CD4-positive, alpha-beta T cell treated with Interleukin-15 for 4 hours (primary cell): Measurements from ENCODE around the gene GRHL1.
"Not testable (repeated sequence)": the region's sequence is repeated elsewhere in the genome, so short reads cannot be mapped to it uniquely, and the experiment has no call there.

Experiments
- DNase-seq: peaks from one replicate; pipeline ENCODE4 v3.0.0-alpha.2; 2020; ENCODE audit warnings: low spot score

Gene GRHL1

GRCh38 chr2:9951522-9952285, at the start of gene GRHL1:
Gene GRHL1, plus strand, starts transcription at chr2:9951693. Its CDS starts 141 bp downstream, at chr2:9951834.
- peak; percentile 92 for DNase-seq

GRCh38 chr2:9905413-9905812, 46.1 kb upstream of the GRHL1 start:
- DNase-seq = no peak

DNA sequence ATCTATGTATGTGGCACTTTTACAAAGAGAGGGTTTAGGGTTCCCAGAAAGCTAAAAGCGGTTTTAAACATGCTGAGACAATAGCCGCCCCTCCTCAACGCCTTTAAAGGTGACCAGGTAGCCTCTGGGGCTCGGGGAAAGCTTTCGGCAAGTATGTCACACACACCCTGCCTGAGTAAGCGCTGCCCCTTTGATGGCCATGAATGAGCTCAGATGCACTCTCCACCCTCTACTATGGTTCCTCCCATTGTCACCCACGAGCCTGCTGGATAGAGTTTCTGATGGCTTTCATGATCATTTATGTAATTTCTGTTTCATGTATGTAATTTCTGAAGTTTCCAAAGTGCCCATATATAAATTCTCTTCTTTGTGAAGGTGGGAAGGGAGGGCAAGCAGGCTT, 44.1 kb upstream of the GRHL1 start:
- DNase-seq = no peak

- no peak for DNase-seq
Measured at GRCh38 chr2:9908639-9909038, 42.9 kb upstream of the GRHL1 start.

DNA sequence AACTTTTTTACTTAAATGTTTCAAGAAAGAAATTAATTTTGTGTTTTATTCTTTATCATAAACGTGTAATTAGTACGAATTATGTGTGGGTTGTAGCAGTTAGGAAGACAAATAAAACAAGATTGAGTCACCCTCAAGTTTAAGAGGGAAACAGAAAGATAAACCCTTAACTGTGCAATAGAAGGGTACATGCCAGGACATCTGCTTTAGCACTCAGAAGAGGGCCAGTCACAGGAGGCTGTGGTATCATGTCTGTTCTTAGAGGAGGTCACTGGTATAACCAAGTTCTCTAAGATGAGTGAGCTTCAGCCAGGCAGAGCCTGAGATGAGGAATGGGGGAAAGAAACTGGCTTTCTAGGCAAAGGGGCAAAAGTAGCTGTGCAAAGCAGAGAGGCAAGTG, 42.4 kb upstream of the GRHL1 start:
- no peak for DNase-seq

DNA sequence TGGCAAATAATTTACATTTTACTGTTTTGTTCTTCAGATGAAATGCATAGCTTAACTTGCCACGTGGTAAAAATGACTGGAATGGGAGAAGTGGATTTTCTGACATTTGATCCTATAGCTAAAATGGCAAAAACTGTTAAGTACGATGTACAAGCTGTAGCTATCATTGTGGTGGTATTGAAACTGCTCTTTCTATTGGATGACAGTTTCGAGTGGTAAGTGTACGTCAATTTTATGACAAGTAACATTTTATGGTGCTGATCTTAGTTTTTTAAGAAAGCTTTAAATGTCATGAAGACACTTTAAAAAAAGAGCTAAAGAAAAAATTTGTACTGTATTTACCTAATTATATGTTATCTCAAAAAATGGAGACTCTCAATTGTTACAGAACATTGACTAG, 40.8 kb upstream of the GRHL1 start:
- no peak for DNase-seq

DNA sequence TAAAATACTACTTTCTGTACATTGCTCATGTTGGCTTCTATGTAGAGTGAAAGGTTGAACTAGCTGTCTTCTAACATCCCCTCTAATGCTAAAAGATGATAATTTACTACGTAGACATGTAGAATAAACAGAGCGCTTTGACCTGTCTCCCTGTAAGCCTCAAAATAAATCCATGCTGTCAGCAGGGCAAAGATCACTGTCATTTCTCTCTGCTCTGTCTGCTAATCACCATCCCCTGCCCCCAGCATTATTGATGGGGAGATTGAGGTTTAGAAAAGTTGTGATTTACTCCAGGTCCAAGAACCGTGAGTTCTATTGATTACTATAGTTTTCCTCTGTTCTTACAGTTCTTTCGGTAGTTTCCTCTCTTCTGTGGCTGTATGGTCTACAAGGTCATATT, 39.0 kb upstream of the GRHL1 start:
- DNase-seq = no peak

DNA sequence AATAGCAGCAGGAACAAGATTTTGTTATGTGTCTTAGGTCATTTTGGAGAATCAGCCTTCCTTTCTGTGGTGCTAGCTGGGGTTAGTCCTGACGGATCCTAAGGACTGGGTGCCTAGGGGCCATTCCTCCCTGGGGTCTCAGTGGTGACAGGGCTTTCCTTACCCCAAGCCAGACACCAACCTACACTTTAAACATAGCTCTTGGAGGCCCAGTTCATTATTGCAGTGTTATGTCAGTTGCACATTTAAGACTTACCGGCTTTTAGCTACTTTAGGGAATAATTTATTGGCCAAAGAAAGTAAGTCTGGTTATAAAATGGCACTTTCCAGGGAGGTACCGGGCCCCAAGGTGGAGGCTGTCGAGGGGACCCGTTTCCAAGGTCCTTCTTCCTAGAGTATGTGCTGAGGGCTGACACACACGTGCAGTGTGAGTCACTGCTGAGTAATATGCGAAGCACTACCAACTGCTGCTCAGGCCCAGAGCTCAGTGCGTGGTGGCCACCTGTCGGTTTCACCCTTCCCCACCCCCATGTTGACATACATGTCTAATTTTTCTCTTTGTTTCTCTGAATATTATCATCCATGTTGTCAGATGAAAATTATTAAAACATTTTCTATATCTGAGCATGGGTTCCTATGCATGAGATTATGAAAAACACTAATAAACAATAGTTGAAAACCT, 37.0 kb upstream of the GRHL1 start:
- peak; percentile 13 for DNase-seq

GRCh38 chr2:9918275-9918674, 33.2 kb upstream of the GRHL1 start:
- no peak for DNase-seq

DNA sequence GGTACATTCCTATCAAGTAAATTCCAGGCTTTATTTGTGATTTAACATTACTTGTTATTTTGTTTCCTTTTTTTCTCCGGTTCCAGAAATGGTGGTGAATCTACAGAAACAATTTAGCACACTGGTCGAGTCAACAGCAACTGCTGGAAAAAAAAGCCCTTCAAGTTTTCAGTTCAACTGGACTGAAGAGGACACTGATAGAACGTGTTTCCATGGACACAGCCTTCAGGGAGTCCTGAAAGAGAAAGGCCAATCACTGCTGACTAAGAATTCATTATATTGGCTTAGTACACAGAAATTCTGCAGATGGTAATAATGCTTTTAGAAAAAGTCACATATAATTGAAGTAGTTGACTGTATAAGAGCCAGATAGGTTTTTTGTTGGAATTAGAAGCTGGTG, 32.0 kb upstream of the GRHL1 start:
- no peak for DNase-seq

DNA sequence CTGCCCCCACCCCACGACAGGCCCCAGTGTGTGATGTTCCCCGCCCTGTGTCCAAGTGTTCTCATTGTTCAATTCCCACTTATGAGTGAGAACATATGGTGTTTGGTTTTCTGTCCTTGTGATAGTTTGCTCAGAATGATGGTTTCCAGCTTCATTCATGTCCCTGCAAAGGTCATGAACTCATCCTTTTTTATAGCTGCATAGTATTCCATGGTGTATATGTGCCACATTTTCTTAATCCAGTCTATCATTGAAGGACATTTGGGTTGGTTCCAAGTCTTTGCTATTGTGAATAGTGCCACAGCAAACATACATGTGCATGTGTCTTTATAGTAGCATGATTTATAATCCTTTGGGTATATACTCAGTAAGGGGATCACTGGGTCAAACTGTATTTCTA, 24.5 kb upstream of the GRHL1 start:
- not testable (repeated sequence) for DNase-seq

GRCh38 chr2:9937258-9937657, 14.2 kb upstream of the GRHL1 start:
- no peak for DNase-seq

DNA sequence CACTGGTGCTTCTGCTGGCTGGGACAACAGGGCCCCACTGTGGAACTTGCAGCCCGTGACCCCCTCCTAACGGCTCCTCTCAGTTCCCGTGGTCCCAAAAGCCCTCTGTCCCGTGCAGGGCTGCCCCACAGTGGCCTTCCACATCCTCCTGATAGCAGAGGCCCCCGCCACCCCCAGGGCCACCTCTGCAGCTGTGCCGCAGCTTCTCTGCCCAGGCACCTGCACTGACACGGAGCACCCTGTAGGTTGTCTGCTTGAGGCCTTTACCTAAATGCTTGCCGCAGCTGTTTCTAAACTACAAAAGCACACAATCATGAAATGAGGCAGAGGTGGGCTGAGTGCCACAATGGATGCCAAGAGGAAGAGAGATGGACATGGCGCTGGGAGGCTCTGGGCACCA, 13.5 kb upstream of the GRHL1 start:
- no peak for DNase-seq

- no peak for DNase-seq
Measured at GRCh38 chr2:9939587-9940485, 11.7 kb upstream of the GRHL1 start.

GRCh38 chr2:9941196-9941995, 10.1 kb upstream of the GRHL1 start:
- DNase-seq = no peak

- no peak for DNase-seq
Measured at GRCh38 chr2:9941996-9942390, 9.5 kb upstream of the GRHL1 start.

- no peak for DNase-seq
Measured at GRCh38 chr2:9944330-9944758, 7.1 kb upstream of the GRHL1 start.

GRCh38 chr2:9945596-9945995, 5.9 kb upstream of the GRHL1 start:
- DNase-seq = no peak

- DNase-seq = no peak
Measured at GRCh38 chr2:9946076-9946475, 5.4 kb upstream of the GRHL1 start.

- DNase-seq = no peak
Measured at GRCh38 chr2:9946818-9947217, 4.7 kb upstream of the GRHL1 start.

DNA sequence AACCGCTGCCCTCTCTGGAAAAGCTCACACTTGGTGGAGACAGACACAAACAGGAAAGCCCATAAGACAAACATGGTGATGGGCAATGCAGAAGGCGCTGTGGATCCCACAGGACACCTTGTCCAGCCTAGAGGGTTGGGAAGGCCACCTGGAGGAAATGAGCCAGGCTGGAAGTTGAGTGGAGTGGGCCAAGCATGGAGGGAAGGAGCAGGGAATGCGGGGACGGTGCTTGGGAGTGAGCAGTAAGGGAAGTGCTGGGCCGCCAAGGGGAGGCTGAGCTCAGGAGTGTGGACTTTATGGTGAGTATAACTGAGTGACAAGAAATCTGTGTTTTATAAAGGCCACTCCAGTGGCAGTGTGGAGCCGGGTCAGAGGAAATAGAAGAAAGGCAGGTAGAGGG, 2.8 kb upstream of the GRHL1 start:
- no peak for DNase-seq
